RCC 7860 (cell line): ENCODE data around the gene MRPL39.

Experiments
- DNase-seq: peaks from one replicate; pipeline ENCODE4 v3.0.0-alpha.2; 2015; ENCODE audit warnings: low spot score
- FAIRE-seq: peaks from 2 replicates; lab custom pipeline; 2012; peaks lifted over from hg19 to GRCh38; lab: Jason Lieb, UNC

MRPL39 gene

DNA sequence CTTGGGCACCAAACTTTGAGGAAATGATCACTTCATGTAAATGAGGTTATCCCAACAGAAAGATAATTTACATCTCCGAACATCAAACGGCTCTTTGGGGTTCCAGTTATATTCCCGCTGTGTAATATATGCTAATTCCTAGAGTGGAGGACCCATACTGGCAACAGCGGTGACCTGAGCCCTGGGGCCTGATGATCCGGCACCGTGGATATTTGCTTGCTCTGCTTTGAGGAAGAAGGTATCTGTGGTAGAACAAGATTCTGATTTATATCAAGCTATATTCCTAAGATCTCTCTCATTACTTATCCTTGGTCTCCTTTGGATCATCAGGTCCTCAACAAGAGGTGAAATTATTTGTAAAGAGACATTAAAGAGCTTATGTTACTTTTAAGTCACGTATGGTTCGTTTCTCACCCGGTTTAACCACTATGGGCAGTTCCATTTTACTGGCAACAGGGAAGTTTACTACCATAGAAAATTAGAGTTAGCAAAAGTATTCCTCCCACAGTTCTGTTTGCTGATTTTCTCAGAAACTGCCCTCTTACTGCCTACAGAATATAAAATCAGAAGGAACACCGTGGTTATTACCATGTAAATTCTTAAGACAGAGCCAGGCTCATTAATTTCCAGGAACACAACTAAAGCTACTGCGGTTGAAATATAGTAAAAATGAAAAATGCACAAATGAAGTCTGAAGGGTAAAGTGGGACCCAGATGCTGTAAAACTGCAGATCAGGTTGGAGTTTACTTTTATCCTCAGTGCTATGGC lies 56.7 kb downstream of the MRPL39 start:
- no peak for DNase-seq
- FAIRE-seq = no peak

DNA sequence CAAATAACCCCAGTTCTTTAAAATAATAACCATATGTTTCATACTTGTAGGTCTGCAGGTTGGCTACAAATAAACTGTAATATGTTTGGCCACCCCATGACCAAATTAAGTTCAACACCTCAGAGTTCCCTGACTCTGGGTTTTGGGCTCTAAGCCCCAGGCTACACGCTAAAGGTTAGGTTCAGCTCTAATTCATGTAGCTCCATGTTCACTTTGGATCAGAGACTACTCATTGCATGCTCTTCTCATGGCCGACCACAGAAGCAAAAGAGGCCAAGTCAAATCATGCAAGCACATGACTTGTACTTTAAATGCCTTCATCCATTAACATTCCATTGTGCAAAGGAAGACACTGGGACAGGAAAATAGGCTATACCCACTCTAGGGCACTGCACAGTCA lies 66.2 kb downstream of the MRPL39 start:
- FAIRE-seq (no peak), DNase-seq (no peak)

DNA sequence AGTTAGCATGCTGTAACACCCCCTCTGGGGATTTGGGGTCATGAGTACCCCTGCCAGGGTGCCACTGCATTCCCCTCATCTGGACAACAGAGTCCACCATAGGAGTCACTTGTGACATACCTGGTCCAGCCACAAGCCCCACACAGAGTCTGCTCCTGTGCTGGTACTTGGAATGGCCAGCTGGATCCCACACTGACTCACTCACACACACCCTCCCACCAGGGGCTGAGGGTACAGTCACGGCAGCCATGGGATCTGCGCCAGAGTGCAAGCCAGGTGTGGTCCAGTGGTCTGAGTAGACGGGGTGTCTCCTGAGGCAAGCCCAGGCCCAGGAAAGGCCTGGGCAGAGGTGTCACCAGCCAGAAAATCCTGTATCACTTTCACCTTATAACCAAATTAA lies 67.7 kb downstream of the MRPL39 start:
- FAIRE-seq (no peak), DNase-seq (no peak)

DNA sequence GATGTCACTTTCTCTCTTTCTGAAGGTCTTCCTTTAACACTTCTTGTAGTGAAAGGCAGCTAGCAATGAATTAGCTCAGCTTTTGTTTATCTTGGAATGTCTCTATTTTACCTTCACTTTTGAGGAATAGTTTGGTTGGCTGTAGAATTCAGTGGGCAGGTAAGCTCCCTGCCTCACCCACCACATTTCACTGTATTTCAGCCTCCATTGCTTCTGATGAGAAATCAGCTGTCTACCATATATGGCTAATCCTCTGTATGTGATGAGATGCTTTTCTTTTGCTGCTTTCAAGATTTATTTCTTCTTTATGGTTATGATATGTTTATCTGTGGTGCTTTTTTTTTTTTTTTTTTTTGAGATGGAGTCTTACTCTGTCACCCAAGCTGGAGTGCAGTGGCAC lies 70.1 kb downstream of the MRPL39 start:
- no peak for FAIRE-seq
- DNase-seq = no peak

DNA sequence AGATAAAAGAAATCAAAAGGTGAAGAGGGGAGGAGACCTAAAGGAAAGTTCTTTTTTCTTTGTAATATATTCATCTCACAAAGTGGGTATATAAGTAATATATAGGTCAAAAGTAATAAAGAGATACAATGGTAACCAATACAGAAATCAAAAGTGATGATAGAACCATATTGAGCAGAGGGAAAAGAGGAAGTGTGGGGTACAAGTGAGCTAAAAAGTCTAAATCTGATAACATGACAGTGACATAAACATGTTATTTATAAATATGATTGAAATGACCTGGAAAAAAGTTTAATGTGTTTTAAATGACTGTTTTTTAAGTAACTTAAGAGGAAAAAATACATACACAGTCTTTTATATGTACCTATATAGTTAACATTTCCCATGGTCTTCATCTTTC lies 70.5 kb downstream of the MRPL39 start:
- DNase-seq = no peak
- no peak for FAIRE-seq

DNA sequence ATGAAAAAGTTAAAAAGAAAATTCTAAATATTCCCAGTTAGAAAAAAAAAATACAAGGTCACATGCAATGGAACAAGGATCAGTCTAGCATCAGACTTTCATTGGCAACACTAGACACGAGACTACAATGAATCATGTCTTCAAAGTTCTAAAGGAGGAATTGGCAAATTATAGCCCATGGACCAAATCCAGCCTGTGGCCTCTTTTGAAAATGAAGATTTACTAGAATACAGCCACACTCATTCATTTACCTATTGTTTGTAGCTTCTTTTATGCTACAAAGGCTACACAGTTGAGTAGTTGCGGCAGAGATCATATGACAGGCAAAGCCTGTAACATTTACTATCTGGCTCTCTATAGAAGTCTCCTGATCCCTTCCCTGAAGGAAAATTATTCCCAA lies 71.4 kb downstream of the MRPL39 start:
- FAIRE-seq = no peak
- DNase-seq = no peak
